Measurements from ENCODE around the gene OR10G2. TPM values are rescaled to one million over a fixed set of nuclear protein-coding genes. Genes with fewer than 3 reads are reported as not detected.
"Not testable (repeated sequence)": the region's sequence is repeated elsewhere in the genome, so short reads cannot be mapped to it uniquely, and the experiment has no call there.

OR10G2 gene
- total and polyA plus RNA-seq, 8 donors, result not detected

DNA sequence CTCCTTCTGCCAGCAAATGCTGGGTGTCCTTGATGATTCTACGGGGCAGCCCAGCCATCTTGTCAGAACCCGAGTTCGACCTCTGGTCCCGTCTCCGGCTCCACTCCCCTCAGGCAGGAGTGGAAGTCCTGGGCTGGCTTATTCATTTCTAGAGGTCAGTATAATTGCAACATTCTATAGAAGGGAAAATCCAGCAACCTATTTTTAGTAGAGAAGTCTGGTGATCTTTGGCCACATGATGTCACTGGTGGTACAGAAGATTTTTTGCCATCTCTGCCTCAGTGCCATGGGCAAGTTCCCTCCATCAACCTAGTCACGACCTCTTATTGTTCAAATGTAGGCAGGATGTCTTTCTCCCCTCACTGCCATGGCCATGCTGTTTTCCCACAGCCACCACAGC is 22.4 kb downstream of the OR10G2 start:
- WGBS, 2 donors, result 51 to 56% methylated on average over 6 of the region's 6 CpGs

DNA sequence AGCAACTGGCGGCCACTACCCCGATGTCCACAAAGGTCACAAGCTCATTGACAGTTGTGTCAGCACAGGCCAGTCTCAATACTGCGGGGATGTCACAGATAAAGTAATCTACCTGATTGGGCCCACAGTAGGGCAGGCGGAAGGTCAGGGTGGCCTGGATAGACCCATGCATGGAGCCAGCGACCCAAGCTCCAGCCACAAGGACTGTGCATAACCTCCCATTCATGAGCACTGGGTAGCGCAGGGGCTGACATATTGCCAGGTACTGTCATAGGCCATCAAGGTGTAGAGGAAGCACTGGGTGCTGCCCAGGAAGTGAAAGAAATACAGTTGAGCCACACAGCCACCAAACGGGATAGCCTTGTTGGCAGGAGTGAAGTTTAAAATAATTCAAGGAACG is 32.6 kb downstream of the OR10G2 start:
- H3K36me3 ChIP-seq; H3K9me3 ChIP-seq; H3K4me1 ChIP-seq; intact Hi-C loops (cut with DNase I); ATAC-seq; DNase-seq; H3K27ac ChIP-seq; H3K4me3 ChIP-seq; FAIRE-seq; H3K27me3 ChIP-seq: not testable (repeated sequence)
- WGBS, 2 donors, result 71 to 75% methylated on average over 5 to 8 of the region's 8 CpGs

More for the DNA sequence above, 22.4 kb downstream of the OR10G2 start:
- intact Hi-C loops (cut with DNase I), result no loop called here
- no peak for FAIRE-seq
- Histone ChIP-seq H3K27ac (no peak overlapping the region), H3K4me3 (no peak overlapping the region), H3K4me1 (no peaks in the 10 kb centered on the region), H3K27me3 (no peaks in the 10 kb centered on the region), H3K36me3 (no peaks in the 10 kb centered on the region), H3K9me3 (no peaks in the 10 kb centered on the region)
- ATAC-seq, result no peak
- TF ChIP-seq, protein P1, sequence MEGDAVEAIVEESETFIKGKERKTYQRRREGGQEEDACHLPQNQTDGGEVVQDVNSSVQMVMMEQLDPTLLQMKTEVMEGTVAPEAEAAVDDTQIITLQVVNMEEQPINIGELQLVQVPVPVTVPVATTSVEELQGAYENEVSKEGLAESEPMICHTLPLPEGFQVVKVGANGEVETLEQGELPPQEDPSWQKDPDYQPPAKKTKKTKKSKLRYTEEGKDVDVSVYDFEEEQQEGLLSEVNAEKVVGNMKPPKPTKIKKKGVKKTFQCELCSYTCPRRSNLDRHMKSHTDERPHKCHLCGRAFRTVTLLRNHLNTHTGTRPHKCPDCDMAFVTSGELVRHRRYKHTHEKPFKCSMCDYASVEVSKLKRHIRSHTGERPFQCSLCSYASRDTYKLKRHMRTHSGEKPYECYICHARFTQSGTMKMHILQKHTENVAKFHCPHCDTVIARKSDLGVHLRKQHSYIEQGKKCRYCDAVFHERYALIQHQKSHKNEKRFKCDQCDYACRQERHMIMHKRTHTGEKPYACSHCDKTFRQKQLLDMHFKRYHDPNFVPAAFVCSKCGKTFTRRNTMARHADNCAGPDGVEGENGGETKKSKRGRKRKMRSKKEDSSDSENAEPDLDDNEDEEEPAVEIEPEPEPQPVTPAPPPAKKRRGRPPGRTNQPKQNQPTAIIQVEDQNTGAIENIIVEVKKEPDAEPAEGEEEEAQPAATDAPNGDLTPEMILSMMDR (IDR thresholded peaks at IDR 0.05), result no peak
- DNase-seq, result no peak

DNA sequence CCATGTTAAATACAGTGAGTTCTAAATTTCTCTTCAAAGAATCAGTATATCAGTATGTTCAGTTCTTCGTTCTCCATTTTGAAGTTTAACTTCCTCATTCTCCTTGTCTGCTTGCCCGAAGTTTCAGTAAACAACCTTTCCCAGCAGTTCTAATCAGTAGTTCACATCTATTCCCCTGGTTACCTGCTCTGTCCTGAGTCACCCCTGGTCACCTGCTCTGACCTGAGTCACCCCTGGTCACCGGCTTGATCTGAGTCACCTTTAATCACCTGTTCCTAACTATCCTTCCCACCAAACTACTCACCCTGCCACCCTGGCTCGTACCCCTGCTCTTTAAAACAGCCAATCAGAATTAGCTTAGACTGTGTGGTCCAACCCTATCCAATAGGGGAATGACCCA is 45.4 kb downstream of the OR10G2 start:
- H3K4me3 ChIP-seq, result no peak overlapping the region
- H3K9me3 ChIP-seq, result no peaks in the 10 kb centered on the region
- no peaks in the 10 kb centered on the region for H3K36me3 ChIP-seq
- H3K27me3 ChIP-seq, result no peaks in the 10 kb centered on the region
- WGBS, 2 donors, result 63 to 71% methylated on average over 4 of the region's 4 CpGs
- no peaks in the 10 kb centered on the region for H3K4me1 ChIP-seq
- no peak for FAIRE-seq
- no peak overlapping the region for H3K27ac ChIP-seq
- intact Hi-C loops (cut with DNase I), result no loop called here
- DNase-seq, result no peak
- ATAC-seq, result no peak
- TF ChIP-seq, protein P1 (IDR thresholded peaks at IDR 0.05), result no peak

Other genes starting within 250 kb of the OR10G2 start
- gene CHD8, start 178.8 kb downstream of the OR10G2 start, total RNA-seq, result 10 to 100 TPM; 21.7 to 42.4 (median 25.6) TPM
- 10 to 100 TPM; 20.5 to 32.1 TPM for gene CHD8, start 178.8 kb downstream of the OR10G2 start, polyA plus RNA-seq
- gene RAB2B, start 158.0 kb downstream of the OR10G2 start, total RNA-seq, result 10 to 100 TPM in 2 of 6 donors, 1 to 10 TPM in 4; 5.7 to 14.3 (median 8.8) TPM
- gene RAB2B, start 158.0 kb downstream of the OR10G2 start, polyA plus RNA-seq, result 10 to 100 TPM; 13.8 to 18.6 TPM
- gene TOX4, start 157.7 kb downstream of the OR10G2 start, total RNA-seq, result 10 to 100 TPM; 33.7 to 39.7 (median 37.6) TPM
- gene TOX4, start 157.7 kb downstream of the OR10G2 start, polyA plus RNA-seq, result 10 to 100 TPM; 13.2 to 14.7 TPM
- gene METTL3, start 123.6 kb downstream of the OR10G2 start, total RNA-seq, result 10 to 100 TPM; 14.2 to 27.6 (median 18.6) TPM
- gene METTL3, start 123.6 kb downstream of the OR10G2 start, polyA plus RNA-seq, result 10 to 100 TPM; 34.2 to 45.8 TPM
- gene SALL2, start 108.6 kb downstream of the OR10G2 start, total RNA-seq, result 1 to 10 TPM; 1.8 to 6.0 (median 3.6) TPM
- 10 to 100 TPM in 1 of 2 donors, 1 to 10 TPM in 1; 2.3 to 11.9 TPM for gene SALL2, start 108.6 kb downstream of the OR10G2 start, polyA plus RNA-seq
- not detected for gene OR10G3, start 54.9 kb downstream of the OR10G2 start, total RNA-seq
- gene OR10G3, start 54.9 kb downstream of the OR10G2 start, polyA plus RNA-seq, result not detected
- gene OR4E2, start 18.9 kb upstream of the OR10G2 start, total RNA-seq, result not detected
- not detected for gene OR4E2, start 18.9 kb upstream of the OR10G2 start, polyA plus RNA-seq
- gene OR4E1, start 38.9 kb upstream of the OR10G2 start, total RNA-seq, result not detected
- not detected for gene OR4E1, start 38.9 kb upstream of the OR10G2 start, polyA plus RNA-seq